Measurements from ENCODE around the gene RPL21.
A peak's percentile ranks its signal among the peaks of the same experiment; 100 is the strongest.

The RPL21 gene

DNA sequence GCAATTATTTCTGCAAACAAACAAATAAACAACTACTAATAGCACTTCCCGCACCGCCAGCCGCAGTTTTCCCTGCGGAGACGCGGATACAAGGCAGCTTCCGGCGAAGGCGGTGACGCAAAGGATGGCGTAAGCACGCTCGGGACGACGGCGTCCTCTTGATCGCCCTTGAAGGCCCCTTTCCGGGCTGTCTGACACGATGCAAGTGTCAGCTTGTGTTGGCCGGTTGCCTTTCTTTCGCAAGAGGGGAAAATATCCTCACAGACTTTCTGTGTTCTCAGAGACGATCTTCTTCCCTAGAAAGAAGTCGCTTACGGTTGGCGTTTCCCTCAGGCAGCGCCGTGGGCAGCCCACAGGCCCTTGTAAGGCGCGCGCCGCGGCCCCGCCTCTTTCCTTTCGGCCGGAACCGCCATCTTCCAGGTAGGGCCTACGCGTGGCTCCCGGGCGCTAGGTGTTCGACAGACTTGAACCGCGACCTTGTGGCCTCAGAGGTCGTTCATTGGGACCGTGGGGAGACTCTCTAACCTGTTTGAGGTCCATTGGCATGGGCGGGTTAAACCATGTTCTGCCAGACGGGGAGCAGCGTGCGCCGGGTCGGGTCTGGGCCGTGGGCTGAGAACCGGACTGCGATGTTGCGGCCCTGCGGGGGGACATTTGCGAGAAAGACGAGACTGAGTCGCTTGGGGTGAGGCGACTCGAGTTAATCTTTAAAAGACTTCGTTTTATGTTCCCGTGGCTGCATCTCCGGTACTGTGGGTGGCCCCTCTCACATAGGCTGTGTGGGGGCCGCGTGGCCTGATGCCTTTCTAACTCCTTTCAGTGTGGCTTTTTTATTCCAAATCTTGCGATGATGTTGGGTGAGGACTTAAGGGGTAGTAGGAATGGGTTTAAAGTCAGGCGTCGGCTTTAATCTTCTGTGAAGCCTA, at the start of gene RPL21:
Gene RPL21, plus strand, starts transcription at position 393 of the 926 bp plus-strand sequence. CDS start 2,219 bp downstream, outside the sequence.
- TF ChIP-seq ZFX (IDR thresholded peaks at IDR 0.05; ENCODE audit: borderline replicate concordance), result 0 out of 2 replicates have a peak, but pooled peaks have one; percentile 62
- TF ChIP-seq, protein P1, sequence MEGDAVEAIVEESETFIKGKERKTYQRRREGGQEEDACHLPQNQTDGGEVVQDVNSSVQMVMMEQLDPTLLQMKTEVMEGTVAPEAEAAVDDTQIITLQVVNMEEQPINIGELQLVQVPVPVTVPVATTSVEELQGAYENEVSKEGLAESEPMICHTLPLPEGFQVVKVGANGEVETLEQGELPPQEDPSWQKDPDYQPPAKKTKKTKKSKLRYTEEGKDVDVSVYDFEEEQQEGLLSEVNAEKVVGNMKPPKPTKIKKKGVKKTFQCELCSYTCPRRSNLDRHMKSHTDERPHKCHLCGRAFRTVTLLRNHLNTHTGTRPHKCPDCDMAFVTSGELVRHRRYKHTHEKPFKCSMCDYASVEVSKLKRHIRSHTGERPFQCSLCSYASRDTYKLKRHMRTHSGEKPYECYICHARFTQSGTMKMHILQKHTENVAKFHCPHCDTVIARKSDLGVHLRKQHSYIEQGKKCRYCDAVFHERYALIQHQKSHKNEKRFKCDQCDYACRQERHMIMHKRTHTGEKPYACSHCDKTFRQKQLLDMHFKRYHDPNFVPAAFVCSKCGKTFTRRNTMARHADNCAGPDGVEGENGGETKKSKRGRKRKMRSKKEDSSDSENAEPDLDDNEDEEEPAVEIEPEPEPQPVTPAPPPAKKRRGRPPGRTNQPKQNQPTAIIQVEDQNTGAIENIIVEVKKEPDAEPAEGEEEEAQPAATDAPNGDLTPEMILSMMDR (IDR thresholded peaks at IDR 0.05), result no peak
- peak within 1 kb of the TSS; percentile 89 for H3K27ac ChIP-seq

DNA sequence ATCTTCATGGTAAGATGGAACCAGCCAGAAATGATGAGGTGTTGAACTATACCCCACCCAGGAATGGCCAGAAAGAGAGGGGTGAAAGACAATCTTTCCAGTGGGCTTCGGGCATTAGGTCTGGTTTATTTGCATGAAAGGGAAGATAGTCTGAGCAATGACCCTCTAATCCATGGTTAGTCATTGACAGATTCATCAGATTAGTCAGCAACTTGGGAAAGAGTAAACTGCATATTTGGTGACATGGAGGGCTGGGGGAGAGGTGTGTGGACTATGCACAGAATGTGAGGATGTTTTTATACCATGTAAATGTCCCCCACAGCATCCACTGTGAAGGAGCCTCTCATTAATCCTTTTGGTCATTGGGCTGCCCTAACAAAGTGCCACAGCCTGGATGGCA, 49.7 kb upstream of the RPL21 start:
- H3K27ac ChIP-seq, result no peak overlapping the region

DNA sequence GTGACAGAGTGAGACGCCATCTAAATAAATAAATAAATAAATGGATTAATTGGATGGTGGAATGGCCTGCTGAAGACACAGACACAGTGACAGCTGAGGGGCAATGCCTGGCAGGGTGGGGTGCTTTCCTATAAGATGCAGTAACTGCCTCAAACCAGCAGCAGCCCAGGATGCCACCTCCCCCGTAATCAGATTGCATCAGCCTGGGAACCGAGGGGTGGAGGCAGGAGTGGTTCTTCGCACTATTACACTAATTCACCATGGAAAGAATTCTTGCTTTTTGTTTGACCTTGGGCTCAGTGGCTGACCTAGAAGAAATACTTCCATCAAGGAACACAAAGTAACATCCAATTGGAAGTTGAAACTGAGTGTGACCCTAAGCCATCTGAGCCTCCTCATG, 48.2 kb upstream of the RPL21 start:
- H3K27ac ChIP-seq, result no peak overlapping the region
- TF ChIP-seq ZFX (IDR thresholded peaks at IDR 0.05; ENCODE audit: borderline replicate concordance), result no peak
- TF ChIP-seq, protein P1 (IDR thresholded peaks at IDR 0.05), result no peak

More for the DNA sequence above, 49.7 kb upstream of the RPL21 start:
- TF ChIP-seq, protein P1 (IDR thresholded peaks at IDR 0.05), result no peak
- no peak for TF ChIP-seq ZFX (IDR thresholded peaks at IDR 0.05; ENCODE audit: borderline replicate concordance)

DNA sequence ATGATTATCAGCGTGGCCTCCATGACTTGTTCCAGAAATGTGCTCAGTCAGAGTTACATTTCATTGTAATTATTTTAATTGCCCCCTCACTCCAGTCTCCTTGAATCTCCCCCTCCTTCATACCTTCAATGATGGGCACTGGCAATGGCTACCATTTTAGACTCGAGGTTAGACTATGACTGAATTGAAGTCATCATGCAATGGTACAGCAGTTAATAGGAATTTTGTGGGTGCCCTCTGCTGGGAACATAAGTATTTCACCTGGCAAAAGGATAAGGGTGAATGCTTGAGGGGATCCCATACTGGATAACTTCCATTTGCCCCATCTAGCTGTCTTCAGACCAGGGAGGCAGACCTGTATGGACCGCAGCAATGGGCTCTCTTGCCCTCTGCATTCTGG, 47.5 kb upstream of the RPL21 start:
- H3K27ac ChIP-seq, result no peak overlapping the region
- TF ChIP-seq ZFX (IDR thresholded peaks at IDR 0.05; ENCODE audit: borderline replicate concordance), result no peak
- TF ChIP-seq, protein P1 (IDR thresholded peaks at IDR 0.05), result no peak

DNA sequence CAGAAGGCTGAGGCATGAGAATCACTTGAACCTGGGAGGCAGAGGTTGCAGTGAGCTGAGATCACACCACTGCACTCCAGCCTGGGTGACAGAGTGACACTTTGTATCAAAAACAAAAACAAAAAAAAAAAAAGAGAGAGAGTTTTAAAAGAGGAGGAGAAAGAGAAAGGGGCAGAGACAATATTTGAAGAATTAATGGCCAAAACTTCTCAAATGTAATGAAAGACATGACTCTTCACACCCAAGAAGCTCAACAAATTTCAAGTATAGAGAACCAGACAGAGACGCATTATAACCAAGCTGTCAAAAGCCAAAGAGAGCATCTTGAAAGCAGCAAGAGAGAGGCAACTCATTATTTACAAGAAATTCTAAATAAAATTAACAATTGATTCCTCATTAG, 42.8 kb upstream of the RPL21 start:
- no peak overlapping the region for H3K27ac ChIP-seq
- TF ChIP-seq ZFX (IDR thresholded peaks at IDR 0.05; ENCODE audit: borderline replicate concordance), result no peak
- TF ChIP-seq, protein P1 (IDR thresholded peaks at IDR 0.05), result no peak

DNA sequence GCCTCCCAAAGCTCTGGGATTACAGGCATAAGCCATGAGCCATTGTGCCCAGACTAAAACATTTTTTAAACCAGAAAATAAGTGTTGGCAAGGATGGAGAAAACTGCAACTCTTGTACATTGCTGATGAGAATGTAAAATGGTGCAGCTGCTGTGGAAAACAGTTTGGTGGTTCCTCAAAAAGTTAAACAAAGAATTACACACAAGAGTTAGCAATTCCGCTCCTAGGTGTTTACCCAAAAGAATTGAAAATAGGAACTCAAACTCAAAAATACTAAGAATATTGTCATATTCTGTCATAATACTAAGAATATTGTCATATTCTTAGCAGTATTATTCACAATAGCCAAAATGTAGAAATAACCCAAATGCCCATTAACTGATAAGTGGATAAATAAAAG, 40.1 kb upstream of the RPL21 start:
- no peak overlapping the region for H3K27ac ChIP-seq

More for the DNA sequence above, 40.1 kb upstream of the RPL21 start:
- TF ChIP-seq, protein P1 (IDR thresholded peaks at IDR 0.05), result no peak
- TF ChIP-seq ZFX (IDR thresholded peaks at IDR 0.05; ENCODE audit: borderline replicate concordance), result no peak
